ENCODE measurements around the gene CHRNA5.
A peak's percentile ranks its signal among the peaks of the same experiment; 100 is the strongest.

The CHRNA5 gene

GRCh38 chr15:78621810-78622402 lies 56.6 kb downstream of the CHRNA5 start:
- peaks cover 0 to 24% (median 18%) of the 10 kb centered on the region in 4 donors for H3K4me1 ChIP-seq
- H3K27me3 ChIP-seq, result peaks cover 0 to 74% of the 10 kb centered on the region in 2 donors
- intact Hi-C loops (cut with DNase I; ENCODE audit: low total_unique reads), result loop anchor here (2.0 kb wide), 1 partner anchor 85 kb away; no protein-coding TSS in a partner anchor
- H3K4me3 ChIP-seq, result no peak overlapping the region
- H3K9me3 ChIP-seq, result no peaks in the 10 kb centered on the region
- DNase-seq, result peak in 1 of 2 donors; percentile 29
- H3K36me3 ChIP-seq, result no peaks in the 10 kb centered on the region
- no peak overlapping the region for H3K27ac ChIP-seq
- no peak for TF ChIP-seq CTCF (IDR thresholded peaks at IDR 0.05)

- peaks cover 0 to 19% (median 16%) of the 10 kb centered on the region in 4 donors for H3K4me1 ChIP-seq
- H3K9me3 ChIP-seq, result no peaks in the 10 kb centered on the region
- no peak overlapping the region for H3K27ac ChIP-seq
- no peaks in the 10 kb centered on the region for H3K36me3 ChIP-seq
- TF ChIP-seq CTCF (IDR thresholded peaks at IDR 0.05), result no peak
- intact Hi-C loops (cut with DNase I; ENCODE audit: low total_unique reads), result no loop called here
- no peak overlapping the region for H3K4me3 ChIP-seq
- H3K27me3 ChIP-seq, result peaks cover 0 to 84% of the 10 kb centered on the region in 2 donors
- DNase-seq, result no peak
Observed at GRCh38 chr15:78623786-78624497, 58.6 kb downstream of the CHRNA5 start.

- Histone ChIP-seq H3K4me3 (no peak overlapping the region), H3K27ac (no peak overlapping the region), H3K9me3 (no peaks in the 10 kb centered on the region), H3K27me3 (peaks cover 0 to 81% of the 10 kb centered on the region in 2 donors), H3K4me1 (peaks cover 0 to 13% (median 13%) of the 10 kb centered on the region in 4 donors), H3K36me3 (no peaks in the 10 kb centered on the region)
- TF ChIP-seq CTCF (IDR thresholded peaks at IDR 0.05), result no peak
- DNase-seq, result peak in 1 of 2 donors; percentile 28
- intact Hi-C loops (cut with DNase I; ENCODE audit: low total_unique reads), result no loop called here
Observed at GRCh38 chr15:78624651-78625590, 59.6 kb downstream of the CHRNA5 start.

GRCh38 chr15:78625606-78626280 lies 60.4 kb downstream of the CHRNA5 start:
- H3K4me1 ChIP-seq, result peaks cover 0 to 5% (median 5%) of the 10 kb centered on the region in 4 donors
- no peaks in the 10 kb centered on the region for H3K36me3 ChIP-seq
- no peak overlapping the region for H3K4me3 ChIP-seq
- H3K27ac ChIP-seq, result no peak overlapping the region
- peaks cover 0 to 73% of the 10 kb centered on the region in 2 donors for H3K27me3 ChIP-seq
- no peaks in the 10 kb centered on the region for H3K9me3 ChIP-seq
- DNase-seq, result peak in 1 of 2 donors; percentile 25
- intact Hi-C loops (cut with DNase I; ENCODE audit: low total_unique reads), result no loop called here
- TF ChIP-seq CTCF (IDR thresholded peaks at IDR 0.05), result no peak

GRCh38 chr15:78626381-78626995 lies 61.2 kb downstream of the CHRNA5 start:
- no peak for DNase-seq
- Histone ChIP-seq H3K27me3 (peaks cover 0 to 66% of the 10 kb centered on the region in 2 donors), H3K27ac (no peak overlapping the region), H3K4me3 (no peak overlapping the region), H3K36me3 (no peaks in the 10 kb centered on the region), H3K4me1 (no peaks in the 10 kb centered on the region), H3K9me3 (no peaks in the 10 kb centered on the region)
- TF ChIP-seq CTCF (IDR thresholded peaks at IDR 0.05), result no peak
- intact Hi-C loops (cut with DNase I; ENCODE audit: low total_unique reads), result no loop called here
